Measurements from ENCODE around the gene FRG2C. TPM values are rescaled to one million over a fixed set of nuclear protein-coding genes. Genes with fewer than 3 reads are reported as not detected.

Gene FRG2C
- total RNA-seq, 2 donors from 2014 or later: not detected

DNA sequence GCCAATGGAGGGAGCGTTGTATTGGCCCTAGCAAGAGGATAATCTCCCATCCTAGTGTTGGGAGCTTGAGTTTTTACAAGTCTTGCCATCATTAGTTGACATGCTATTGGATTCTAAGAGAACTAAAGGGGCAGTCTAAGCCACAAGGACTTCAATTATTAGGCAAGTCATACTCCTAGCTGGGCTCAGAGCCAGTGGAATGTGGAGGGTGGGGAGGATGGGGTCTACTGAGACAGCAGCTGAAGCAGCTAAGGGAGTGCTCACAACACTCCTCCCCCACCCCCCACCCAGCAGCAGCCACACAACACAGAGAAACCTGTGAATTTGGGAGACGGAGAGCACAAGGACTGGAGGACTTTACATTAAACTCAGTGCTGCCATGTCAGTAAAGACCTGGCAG lies 27.9 kb downstream of the FRG2C start:
- DNase-seq (ENCODE audit: low spot score): no peak
- Histone ChIP-seq H3K4me1 (replicated peaks) (no peaks in the 10 kb centered on the region), H3K9me3 (no peaks in the 10 kb centered on the region), H3K4me3 (no peak overlapping the region), H3K27ac (no peak overlapping the region), H3K27me3 (replicated peaks; ENCODE audit: insufficient read depth) (no peaks in the 10 kb centered on the region), H3K36me3 (no peaks in the 10 kb centered on the region)
- 67% methylated on average over 2 of the region's 2 CpGs for WGBS
- intact Hi-C loops (cut with DNase I): no loop called here
- no peak for TF ChIP-seq POLR2A (IDR thresholded peaks at IDR 0.05)
- TF ChIP-seq POLR2AphosphoS5 (IDR thresholded peaks at IDR 0.05): no peak
- TF ChIP-seq, protein P1, sequence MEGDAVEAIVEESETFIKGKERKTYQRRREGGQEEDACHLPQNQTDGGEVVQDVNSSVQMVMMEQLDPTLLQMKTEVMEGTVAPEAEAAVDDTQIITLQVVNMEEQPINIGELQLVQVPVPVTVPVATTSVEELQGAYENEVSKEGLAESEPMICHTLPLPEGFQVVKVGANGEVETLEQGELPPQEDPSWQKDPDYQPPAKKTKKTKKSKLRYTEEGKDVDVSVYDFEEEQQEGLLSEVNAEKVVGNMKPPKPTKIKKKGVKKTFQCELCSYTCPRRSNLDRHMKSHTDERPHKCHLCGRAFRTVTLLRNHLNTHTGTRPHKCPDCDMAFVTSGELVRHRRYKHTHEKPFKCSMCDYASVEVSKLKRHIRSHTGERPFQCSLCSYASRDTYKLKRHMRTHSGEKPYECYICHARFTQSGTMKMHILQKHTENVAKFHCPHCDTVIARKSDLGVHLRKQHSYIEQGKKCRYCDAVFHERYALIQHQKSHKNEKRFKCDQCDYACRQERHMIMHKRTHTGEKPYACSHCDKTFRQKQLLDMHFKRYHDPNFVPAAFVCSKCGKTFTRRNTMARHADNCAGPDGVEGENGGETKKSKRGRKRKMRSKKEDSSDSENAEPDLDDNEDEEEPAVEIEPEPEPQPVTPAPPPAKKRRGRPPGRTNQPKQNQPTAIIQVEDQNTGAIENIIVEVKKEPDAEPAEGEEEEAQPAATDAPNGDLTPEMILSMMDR (IDR thresholded peaks at IDR 0.05): no peak

MicroRNAs encoded within 50 kb of the gene (microRNA counts, 767-probe panel; counts per million panel counts)
- microRNA hsa-miR-1324: 431 to 2,246 counts per million in 2 donors

Small RNA genes lying within 50 kb of the gene (microRNA-seq; reads per million reads assigned to microRNA genes)
- not detected for gene MIR1324

Small RNA genes lying within 50 kb of the gene (small RNA-seq; reads per million reads assigned to genes)
- gene AC108724.2: 0 reads per million in 2 donors

Other genes starting within 250 kb of the FRG2C start
- gene ZNF717, start 121.2 kb downstream of the FRG2C start, total RNA-seq: 10 to 100 TPM; 14.8 to 15.2 TPM